K562 (cell line): ENCODE results near the gene CNGB1. TPM values are rescaled to one million over a fixed set of nuclear protein-coding genes. Genes with fewer than 3 reads are reported as not detected.
A peak's percentile ranks its signal among the peaks of the same experiment; 100 is the strongest.

ENCODE experiments used
- ATAC-seq: fragments of 200-7000 bp; cut with Tn5 transposase; 3 replicates; pipeline ENCODE4 v1.9.1; 2020; ENCODE audit warnings: moderate library complexity
- BruUV-seq: library from RNA; stranded (reverse); fragments of 400-500 nt; replicated peaks from 2 replicates; lab custom pipeline; 2021; lab: Mats Ljungman, UMichigan
- CTCF ChIA-PET: fragments of 300-600 bp; formaldehyde crosslinking; extraction: SDS; loops from one replicate; lab custom pipeline; 2021; ENCODE audit warnings: low intra/inter-chr PET ratio; lab: Yijun Ruan, JAX
- POLR2A ChIA-PET: fragments of 300-600, 350-650 bp; sonication (Branson Sonifier 250); formaldehyde crosslinking; extraction: SDS; loops from one replicate; lab custom pipeline; 2021; ENCODE audit warnings: antibody characterized with exemption, inconsistent platforms; lab: Yijun Ruan, JAX
- DNase-seq, 4 experiments: peaks; one replicate each; pipeline versions ENCODE4 v3.0.0 to v3.0.0-alpha.2; 2011 to 2018; ENCODE audit warnings: low spot score in 3 of 4, mixed read lengths in 3 of 4; ENCODE audit errors: extremely low read depth in 1 of 4
- FAIRE-seq: peaks from 2 replicates; lab custom pipeline; 2011; peaks lifted over from hg19 to GRCh38; lab: Jason Lieb, UNC
- H2AFZ ChIP-seq: 2 replicates; pipeline ENCODE4 v1.6.0; 2011; ENCODE audit warnings: low read depth, low read length, control low read depth, inconsistent platforms
- H3K27ac ChIP-seq: fragments of 200-600 bp; 3 replicates; pipeline ENCODE4 v1.8.0; 2011; ENCODE audit warnings: low read depth, mild to moderate bottlenecking, control low read depth, inconsistent platforms, low read length, moderate library complexity, mixed read lengths; ENCODE audit errors: extremely low read depth
- H3K27me3 ChIP-seq, 2 experiments: fragments of 300-600 bp in 1 of 2; 2 replicates in 1 of 2; 3 replicates in 1 of 2; pipeline versions ENCODE4 v1.6.0 to v1.8.0; 2011; ENCODE audit warnings: inconsistent platforms in 2 of 2, low read length in 2 of 2, mild to moderate bottlenecking in 1 of 2, mixed read lengths in 1 of 2, moderate library complexity in 1 of 2; ENCODE audit not compliant: control insufficient read depth in 2 of 2, insufficient read depth in 2 of 2
- H3K36me3 ChIP-seq: fragments of 300-600 bp; 3 replicates; pipeline ENCODE4 v1.8.0; 2011; ENCODE audit warnings: mild to moderate bottlenecking, low read length, inconsistent platforms; ENCODE audit not compliant: control insufficient read depth, insufficient read depth
- H3K4me1 ChIP-seq, 2 experiments: fragments of 200-600 bp in 1 of 2; replicated peaks in 1 of 2; 2 replicates in 1 of 2; 3 replicates in 1 of 2; pipeline versions ENCODE4 v1.5.1 to v1.8.0; 2011; ENCODE audit warnings: inconsistent platforms in 2 of 2, low read length in 2 of 2, mild to moderate bottlenecking in 1 of 2, mixed read lengths in 1 of 2, moderate library complexity in 1 of 2; ENCODE audit not compliant: control insufficient read depth in 2 of 2, insufficient read depth in 2 of 2
- H3K4me2 ChIP-seq: 2 replicates; pipeline ENCODE4 v1.6.1; 2011; ENCODE audit warnings: low read length, control low read depth, inconsistent platforms, mixed read lengths; ENCODE audit not compliant: insufficient read depth
- H3K4me3 ChIP-seq: fragments of 200-600 bp; sonication (generic), shearing (Covaris generic); 2 replicates; pipeline ENCODE4 v1.5.1; 2016; ENCODE audit warnings: control low read depth, inconsistent platforms
- H3K79me2 ChIP-seq: fragments of 200-600 bp; 3 replicates; pipeline ENCODE4 v1.8.0; 2011; ENCODE audit warnings: low read length, inconsistent platforms; ENCODE audit not compliant: control insufficient read depth, insufficient read depth
- H3K9ac ChIP-seq, 2 experiments: 2 replicates each; pipeline versions ENCODE4 v1.6.0 to v1.6.1; 2011; ENCODE audit warnings: low read depth in 2 of 2, low read length in 2 of 2, control low read depth in 1 of 2, inconsistent platforms in 1 of 2, mild to moderate bottlenecking in 1 of 2, mixed read lengths in 1 of 2; ENCODE audit not compliant: insufficient read depth in 1 of 2
- H3K9me1 ChIP-seq: one replicate; pipeline ENCODE4 v1.6.0; 2011; ENCODE audit warnings: inconsistent platforms, mild to moderate bottlenecking, low read length, moderate library complexity; ENCODE audit not compliant: control insufficient read depth, insufficient read depth
- H3K9me3 ChIP-seq: replicated peaks from 2 replicates; pipeline ENCODE4 v1.5.1; 2011; ENCODE audit warnings: low read depth, low read length, inconsistent platforms; ENCODE audit not compliant: control insufficient read depth, insufficient read depth
- H4K20me1 ChIP-seq: replicated peaks from 2 replicates; pipeline ENCODE4 v1.6.1; 2011; ENCODE audit warnings: low read length, inconsistent platforms, mixed read lengths; ENCODE audit not compliant: control insufficient read depth, insufficient read depth
- ATF7 ChIP-seq: fragments of 450-650 bp; IDR thresholded peaks from 2 replicates; pipeline ENCODE4 v1.7.1; 2014; ENCODE audit warnings: mild to moderate bottlenecking, moderate library complexity
- BCOR ChIP-seq: fragments of 450-650 bp; IDR thresholded peaks from 2 replicates; pipeline ENCODE4 v1.6.1; 2016
- C11orf30 ChIP-seq: fragments of 450-650 bp; IDR thresholded peaks from 2 replicates; pipeline ENCODE4 v1.6.1; 2016; ENCODE audit warnings: low read depth, mild to moderate bottlenecking
- CREM ChIP-seq: IDR thresholded peaks from 2 replicates; pipeline ENCODE4 v1.6.1; 2014; ENCODE audit warnings: antibody characterized with exemption, low read depth
- ERF ChIP-seq: fragments of 450-650 bp; formaldehyde crosslinking; IDR thresholded peaks from 2 replicates; pipeline ENCODE4 v1.4.0; 2020; ENCODE audit warnings: mild to moderate bottlenecking, mixed read lengths
- EWSR1 ChIP-seq: fragments of 450-650 bp; IDR thresholded peaks from 2 replicates; pipeline ENCODE4 v1.6.1; 2018; ENCODE audit warnings: borderline replicate concordance, mild to moderate bottlenecking, low read depth, moderate library complexity; ENCODE audit not compliant: partially characterized antibody
- HDAC1 ChIP-seq, 2 experiments: fragments of 450-650 bp; IDR thresholded peaks; 2 replicates each; pipeline ENCODE4 v1.6.1; 2016 to 2017; ENCODE audit warnings: inconsistent platforms in 1 of 2, mild to moderate bottlenecking in 1 of 2, moderate library complexity in 1 of 2
- HDAC2 ChIP-seq: fragments of 450-650 bp; IDR thresholded peaks from 2 replicates; pipeline ENCODE4 v1.6.1; 2016; ENCODE audit warnings: mild to moderate bottlenecking
- HMG20A ChIP-seq: fragments of 450-650 bp; formaldehyde crosslinking; conservative IDR thresholded peaks from 2 replicates; pipeline ENCODE4 v1.4.0; 2020; ENCODE audit warnings: mild to moderate bottlenecking, mixed read lengths
- KDM1A ChIP-seq, 2 experiments: fragments of 450-650 bp; IDR thresholded peaks; 2 replicates each; pipeline ENCODE4 v1.6.1; 2016; ENCODE audit warnings: mild to moderate bottlenecking in 2 of 2
- LARP7 ChIP-seq: fragments of 450-650 bp; IDR thresholded peaks from 2 replicates; pipeline ENCODE4 v1.6.1; 2016
- MAFG ChIP-seq: fragments of 450-650 bp; conservative IDR thresholded peaks from 2 replicates; pipeline ENCODE4 v1.6.1; 2016; ENCODE audit warnings: missing genetic modification characterization, missing compliant biosample characterization
- MAFK ChIP-seq: IDR thresholded peaks from 2 replicates; pipeline ENCODE4 v1.6.1; 2011; ENCODE audit warnings: low read length, improper control_type of control experiment
- NCOA6 ChIP-seq: fragments of 450-650 bp; IDR thresholded peaks from 2 replicates; pipeline ENCODE4 v1.6.1; 2017; ENCODE audit warnings: mild to moderate bottlenecking
- RBM25 ChIP-seq: fragments of 200-400 bp; formaldehyde crosslinking; IDR thresholded peaks from 2 replicates; pipeline ENCODE4 v1.6.1; 2018; ENCODE audit warnings: low read length, low read depth, moderate library complexity; ENCODE audit not compliant: severe bottlenecking
- RCOR1 ChIP-seq, 2 experiments: IDR thresholded peaks; 2 replicates each; pipeline ENCODE4 v1.6.1; 2012; ENCODE audit warnings: low read depth in 2 of 2, low read length in 2 of 2, borderline replicate concordance in 1 of 2, improper control_type of control experiment in 1 of 2
- ZNF316 ChIP-seq: fragments of 450-650 bp; IDR thresholded peaks from 2 replicates; pipeline ENCODE4 v1.6.1; 2016
- ZNF511 ChIP-seq: sonication (generic); formaldehyde crosslinking; IDR thresholded peaks from 2 replicates; pipeline ENCODE4 v1.8.0; 2022; ENCODE audit warnings: mild to moderate bottlenecking, missing genetic modification reagents
- ZNF830 ChIP-seq: fragments of 250-450 bp; sonication (Bioruptor Pico); IDR thresholded peaks from 2 replicates; pipeline ENCODE4 v1.5.0; 2021; ENCODE audit warnings: mild to moderate bottlenecking
- WGBS: fragments of 100-300 bp; shearing (Covaris generic); methylation state at CpG from one replicate; pipeline ENCODE4 v1.1.6; 2016; ENCODE audit warnings: low coverage, mixed read lengths; ENCODE audit not compliant: insufficient coverage; ENCODE audit errors: missing lambda C conversion rate; 5-methylcytosine and 5-hydroxymethylcytosine counted together
- in situ Hi-C: fragments of 300-500 bp; cut with MboI; formaldehyde crosslinking; loops from 4 replicates; pipeline ENCODE4 v1.15.0; 2018; ENCODE audit warnings: inconsistent platforms, mixed read lengths
- intact Hi-C: fragments of 100-400 bp; cut with micrococcal nuclease; formaldehyde crosslinking; loops from 2 replicates; pipeline ENCODE4 v1.14.2; 2022
- polyA plus RNA-seq, 8 experiments: library from polyadenylated mRNA; depleted of rRNA in 4 of 8; stranded (reverse) in 5 of 8; unstranded in 3 of 8; fragments of >200 nt; fragmentation: Nextera tagmentation in 2 of 8; fragmentation: Illumina TruSeq in 1 of 8; extraction: Ambion mirVana in 2 of 8; extraction: Trizol in 1 of 8; gene quantifications; 2 replicates each; pipeline versions ENCODE4 v1.2.1 to v1.2.3, GENCODE V29; 2011 to 2014; ENCODE audit warnings: inconsistent platforms in 1 of 8, missing spikeins in 1 of 8
- total RNA-seq, 7 experiments: library from RNA; depleted of rRNA in 6 of 7; stranded (reverse); fragments of >200 nt in 6 of 7; fragmentation: Illumina TruSeq in 2 of 7; extraction: Trizol in 2 of 7; gene quantifications; 2 replicates each; pipeline versions ENCODE4 v1.2.1 to v1.2.3, GENCODE V29; 2011 to 2021; ENCODE audit warnings: low replicate concordance in 1 of 7

The CNGB1 gene
- total and polyA plus RNA-seq, 9 of the 15 experiments (the other 6 are each of a cell fraction or from before 2014, with no cell fraction given) = not detected

- no TSS peak for BruUV-seq
- Histone ChIP-seq H3K9me3 (no peaks in the 10 kb centered on the region; the same call in 1 of the 2 replicates), H3K4me3 (no peak overlapping the region), H3K27me3 (no peaks in the 10 kb centered on the region), H3K79me2 (no peaks in the 10 kb centered on the region), H2AFZ (no peak overlapping the region), H3K27ac (no peak overlapping the region), H3K9ac (0 out of 4 replicates have a peak overlapping the region, but pooled peaks of 1 of the 2 experiments have one; percentile 20), H4K20me1 (no peaks in the 10 kb centered on the region), H3K4me1 (peaks cover 0 to 8% of the 10 kb centered on the region in 2 experiments; a peak in 3 of 5 replicates), H3K36me3 (no peaks in the 10 kb centered on the region), H3K9me1 (no peaks in the 10 kb centered on the region), H3K4me2 (no peak overlapping the region)
- ATAC-seq (0 out of 3 replicates have a peak, but pooled peaks have one; percentile 31), DNase-seq (no peak), FAIRE-seq (no peak)
- TF ChIP-seq CREM (no peak), ZNF316 (peak; percentile 74), C11orf30 (peak; percentile 47; the same call in 1 of the 2 replicates)
- ChIA-PET CTCF (no interaction called here), POLR2A (interaction anchor here (0.7 to 1.1 kb wide), 2 partner anchors 8 to 24 kb away, joined by 3 to 4 read pairs; no protein-coding TSS in a partner anchor)
- intact Hi-C loops (no loop called here), in situ Hi-C loops (no loop called here)
- 36% methylated on average over 8 of the region's 10 CpGs for WGBS
These were observed 1.3 kb downstream of the CNGB1 start for GRCh38 chr16:57969451-57970123.

- FAIRE-seq (no peak), ATAC-seq (no peak), DNase-seq (no peak)
- Histone ChIP-seq H3K4me2 (no peak overlapping the region), H4K20me1 (no peaks in the 10 kb centered on the region), H3K27me3 (no peaks in the 10 kb centered on the region), H3K9ac (no peak overlapping the region), H3K4me1 (peaks cover 0 to 8% of the 10 kb centered on the region in 2 experiments; a peak in 3 of 5 replicates), H3K36me3 (no peaks in the 10 kb centered on the region), H3K9me3 (no peaks in the 10 kb centered on the region; the same call in 1 of the 2 replicates), H3K9me1 (no peaks in the 10 kb centered on the region), H3K4me3 (no peak overlapping the region), H3K27ac (no peak overlapping the region), H3K79me2 (no peaks in the 10 kb centered on the region), H2AFZ (no peak overlapping the region)
- BruUV-seq = no TSS peak
- CTCF ChIA-PET = no interaction called here
- in situ Hi-C loops (no loop called here), intact Hi-C loops (no loop called here)
- POLR2A ChIA-PET = no interaction called here
- no peak for TF ChIP-seq ERF
- TF ChIP-seq HDAC1 (IDR thresholded peaks at IDR 0.05) = no peak
- peak in 1 of 2 experiments; percentile 48; a peak in 1 of 4 replicates for TF ChIP-seq RCOR1 (IDR thresholded peaks at IDR 0.05; ENCODE audit: borderline replicate concordance in 1 of 2, low read depth in 2 of 2, low read length in 2 of 2)
- no peak for TF ChIP-seq ZNF830 (CRISPR knock-in tag)
- no peak for TF ChIP-seq MAFG (tag)
- TF ChIP-seq BCOR = peak; percentile 88
- TF ChIP-seq HDAC2 = 0 out of 2 replicates have a peak, but pooled peaks have one; percentile 24
- TF ChIP-seq MAFK = no peak
- no peak for TF ChIP-seq LARP7
- TF ChIP-seq ZNF511 (CRISPR knock-in tag) = no peak
- TF ChIP-seq HMG20A (CRISPR knock-in tag) = no peak
- TF ChIP-seq RBM25 = peak; percentile 78
- no peak for TF ChIP-seq NCOA6
- TF ChIP-seq ATF7 = no peak
- TF ChIP-seq KDM1A (IDR thresholded peaks at IDR 0.05) = peak; percentile 38 to 68; a peak in 3 of 4 replicates
- no peak for TF ChIP-seq EWSR1
These were observed 3.0 kb downstream of the CNGB1 start for GRCh38 chr16:57967916-57968315.
